Epithelial cell of esophagus (primary cell): ENCODE results near the gene GALNT9.

Experiments used
- DNase-seq: peaks from one replicate; pipeline ENCODE4 v3.0.0; 2010; ENCODE audit warnings: low read depth
- H3K4me3 ChIP-seq: 2 replicates; pipeline ENCODE4 v1.5.1; 2011; ENCODE audit warnings: mild to moderate bottlenecking, low read length, control low read depth
- CTCF ChIP-seq: IDR thresholded peaks from 2 replicates; pipeline ENCODE4 v1.5.1; 2011; ENCODE audit warnings: low read depth, mild to moderate bottlenecking, low read length, control low read depth, inconsistent platforms; ENCODE audit not compliant: insufficient read depth; ENCODE audit errors: missing control alignments

The GALNT9 gene

GRCh38 chr12:132229193-132229760, 100.1 kb downstream of the GALNT9 start:
- H3K4me3 ChIP-seq, result no peak overlapping the region
- TF ChIP-seq CTCF, result no peak
- no peak for DNase-seq

GRCh38 chr12:132228476-132229192, 100.8 kb downstream of the GALNT9 start:
- no peak overlapping the region for H3K4me3 ChIP-seq
- no peak for TF ChIP-seq CTCF
- DNase-seq, result no peak

GRCh38 chr12:132227782-132228475, 101.5 kb downstream of the GALNT9 start:
- DNase-seq, result no peak
- no peak overlapping the region for H3K4me3 ChIP-seq
- no peak for TF ChIP-seq CTCF

GRCh38 chr12:132227118-132227517, 102.3 kb downstream of the GALNT9 start:
- TF ChIP-seq CTCF, result no peak
- no peak for DNase-seq
- H3K4me3 ChIP-seq, result no peak overlapping the region

- no peak for DNase-seq
- no peak overlapping the region for H3K4me3 ChIP-seq
- TF ChIP-seq CTCF, result no peak
Observed at GRCh38 chr12:132226604-132227003, 102.8 kb downstream of the GALNT9 start.

GRCh38 chr12:132225214-132225613, 104.2 kb downstream of the GALNT9 start:
- DNase-seq, result no peak
- no peak overlapping the region for H3K4me3 ChIP-seq
- TF ChIP-seq CTCF, result no peak
